Psoas muscle (tissue), 8 donors: ENCODE results near the gene KIRREL3. TPM values are rescaled to one million over a fixed set of nuclear protein-coding genes. Genes with fewer than 3 reads are reported as not detected.

ENCODE experiments used
- ATAC-seq, 4 donors: fragments of 200-7000 bp; cut with Tn5 transposase; one replicate each; pipeline ENCODE4 v1.9.1; 2020; ENCODE audit warnings: moderate library complexity in 3 of 4, mild to moderate bottlenecking in 2 of 4
- DNase-seq, 2 donors: peaks; one replicate each; pipeline ENCODE4 v3.0.0-alpha.2; 2020
- H3K27ac ChIP-seq: fragments of 200-600 bp; one replicate; pipeline ENCODE4 v1.8.0; 2022
- H3K27me3 ChIP-seq, 3 donors: fragments of 200-600 bp in 1 of 3; one replicate each; pipeline versions ENCODE4 v1.6.1 to v1.8.0; 2013 to 2022; ENCODE audit warnings: low read length in 2 of 3, mild to moderate bottlenecking in 2 of 3, moderate library complexity in 1 of 3; ENCODE audit not compliant: insufficient read depth in 3 of 3
- H3K36me3 ChIP-seq, 2 donors: fragments of 200-600 bp in 1 of 2; one replicate each; pipeline versions ENCODE4 v1.6.1 to v1.8.0; 2013 to 2022; ENCODE audit warnings: low read depth in 1 of 2, mild to moderate bottlenecking in 1 of 2, moderate library complexity in 1 of 2; ENCODE audit not compliant: insufficient read depth in 1 of 2
- H3K4me1 ChIP-seq: fragments of 200-600 bp; one replicate; pipeline ENCODE4 v1.8.0; 2022
- H3K4me3 ChIP-seq: fragments of 200-600 bp; one replicate; pipeline ENCODE4 v1.8.0; 2022; ENCODE audit warnings: mild to moderate bottlenecking
- H3K9me3 ChIP-seq: fragments of 200-600 bp; one replicate; pipeline ENCODE4 v1.8.0; 2022
- CTCF ChIP-seq: fragments of 200-600 bp; IDR thresholded peaks from one replicate; pipeline ENCODE4 v1.8.0; 2022; ENCODE audit warnings: antibody characterized with exemption
- WGBS, 3 donors: extraction: QIAGEN DNeasy Blood & Tissue Kit; methylation state at CpG; one replicate each; pipeline versions ENCODE4 v1.1.6 to v1.1.7; 2013; 5-methylcytosine and 5-hydroxymethylcytosine counted together
- intact Hi-C, 2 donors: fragments of 100-400 bp; cut with DNase I; formaldehyde crosslinking; loops; one replicate each; pipeline versions ENCODE4 v1.11.0 to v1.14.2; 2022
- polyA plus RNA-seq, 3 donors: library from polyadenylated mRNA; stranded (reverse); fragments of 200-250 nt; gene quantifications; one replicate each; pipeline ENCODE4 v1.2.3, GENCODE V29; 2013
- total RNA-seq, 4 donors: library from RNA; stranded (reverse); fragmentation: NEBNext Ultra II Directional in 2 of 4; extraction: Animal tissue kit (Norgen Biotek cat#: 25700) in 2 of 4; gene quantifications; one replicate each; pipeline versions ENCODE4 v1.2.1 to v1.2.4, GENCODE V29; 2021 to 2023
- donor health status: healthy with polysubstance abuse.
- donor health status: DM: no; HTN: no; CAD: no; lungs with moderate emphysema.
- donor health status: Bipolar disorder and iron deficiency.
- donor health status: healthy.
- donor health status: DM: yes; HTN: yes; CAD: no.
- donor health status: DM: no; HTN: no; CAD: no.
- donor health status: DM: no; HTN: no; CAD: no.
- donor health status: DM: yes; HTN: yes; CAD: no.

KIRREL3 gene
- total and polyA plus RNA-seq, 7 donors, result 0.04 TPM; not detected in 6

DNA sequence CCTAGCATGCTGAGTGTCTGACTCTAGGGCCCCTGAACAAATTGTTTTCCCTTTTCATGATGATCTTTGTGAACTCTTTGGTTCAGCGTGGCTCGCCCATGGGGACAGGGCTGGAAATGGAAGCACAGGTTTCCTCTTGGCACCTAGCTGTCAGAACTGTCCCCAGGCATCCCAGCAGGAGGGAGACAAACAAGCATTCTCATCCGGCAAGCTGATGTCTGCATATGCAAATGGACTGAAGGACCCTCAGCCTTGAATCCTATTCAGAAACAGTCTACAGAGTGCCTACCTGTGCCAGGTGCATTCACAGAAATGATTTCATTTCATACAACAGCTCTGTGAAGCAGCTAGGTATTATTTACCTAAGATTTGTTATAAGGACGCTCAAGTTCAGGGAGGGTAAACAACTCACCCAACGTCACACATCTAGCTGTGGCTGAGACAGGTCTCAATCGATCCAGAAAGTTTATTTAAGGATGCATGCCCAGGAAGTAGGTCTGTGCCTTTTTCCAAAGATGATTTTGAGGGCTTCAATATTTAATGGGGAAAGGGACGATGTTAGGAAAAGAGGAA, 176.4 kb downstream of the KIRREL3 start:
- DNase-seq (no peak), ATAC-seq (no peak)
- intact Hi-C loops, result no loop called here
- H3K36me3 ChIP-seq, result no peaks in the 10 kb centered on the region
- H3K27ac ChIP-seq, result no peak overlapping the region
- H3K4me1 ChIP-seq, result no peaks in the 10 kb centered on the region
- TF ChIP-seq CTCF, result no peak
- no peaks in the 10 kb centered on the region for H3K9me3 ChIP-seq
- H3K27me3 ChIP-seq, result peaks cover 0 to 6% (median 0%) of the 10 kb centered on the region in 3 donors
- H3K4me3 ChIP-seq, result no peak overlapping the region
- 40 to 56% (median 55%) methylated on average over 7 of the region's 7 CpGs for WGBS, 3 donors

GRCh38 chr11:126823274-126823673, 177.3 kb downstream of the KIRREL3 start:
- Histone ChIP-seq H3K36me3 (no peaks in the 10 kb centered on the region), H3K27me3 (peaks cover 0 to 6% (median 0%) of the 10 kb centered on the region in 3 donors), H3K4me3 (no peak overlapping the region), H3K4me1 (no peaks in the 10 kb centered on the region), H3K9me3 (no peaks in the 10 kb centered on the region), H3K27ac (no peak overlapping the region)
- TF ChIP-seq CTCF, result no peak
- intact Hi-C loops, result no loop called here
- DNase-seq (no peak), ATAC-seq (no peak)

DNA sequence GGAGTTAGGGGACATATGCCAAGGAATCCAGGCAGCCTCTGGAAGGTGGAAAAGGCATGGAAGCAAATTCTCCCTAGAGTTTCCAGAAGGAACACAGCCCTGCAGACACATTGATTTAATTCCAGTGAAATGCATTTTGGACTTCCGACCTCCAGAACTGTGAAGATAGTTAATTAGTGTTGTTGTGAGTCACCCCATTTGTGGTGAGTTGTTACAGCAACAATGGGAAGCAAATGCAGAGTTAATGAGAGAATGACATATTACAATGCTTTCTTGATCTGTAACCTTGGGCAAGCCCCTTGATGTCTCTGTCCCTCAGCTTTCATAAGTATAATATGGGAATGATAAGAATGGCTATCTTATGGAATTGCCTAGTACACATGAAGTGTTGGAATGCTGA, 178.7 kb downstream of the KIRREL3 start:
- intact Hi-C loops, result no loop called here
- no peaks in the 10 kb centered on the region for H3K9me3 ChIP-seq
- no peak overlapping the region for H3K4me3 ChIP-seq
- H3K27ac ChIP-seq, result no peak overlapping the region
- no peaks in the 10 kb centered on the region for H3K36me3 ChIP-seq
- no peak for ATAC-seq
- peaks cover 0 to 6% (median 3%) of the 10 kb centered on the region in 3 donors for H3K27me3 ChIP-seq
- H3K4me1 ChIP-seq, result no peaks in the 10 kb centered on the region
- no peak for TF ChIP-seq CTCF
- 82 to 86% (median 84%) methylated on average over 1 of the region's 1 CpG for WGBS, 3 donors
- no peak for DNase-seq

DNA sequence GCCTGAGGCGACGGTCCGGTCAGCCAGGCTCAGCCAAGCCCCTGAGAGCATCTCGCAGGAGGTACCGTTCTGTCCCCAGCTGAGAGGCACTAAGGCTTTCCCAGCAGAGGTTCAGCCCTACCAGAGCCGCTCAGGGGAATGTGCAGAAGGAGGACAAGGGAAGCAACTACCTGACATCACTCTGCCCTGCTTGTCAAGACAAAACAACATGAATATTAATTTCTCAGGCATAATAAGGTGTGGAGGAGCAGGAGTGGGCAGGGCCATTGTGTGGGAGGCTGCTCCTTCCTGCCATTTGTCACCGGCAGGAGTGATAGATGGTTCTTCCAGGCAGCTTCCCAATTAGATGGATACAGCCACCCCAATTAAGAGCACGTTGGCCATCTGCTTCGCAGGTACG, 181.4 kb downstream of the KIRREL3 start:
- Histone ChIP-seq H3K9me3 (no peaks in the 10 kb centered on the region), H3K27me3 (peaks cover 0 to 6% (median 3%) of the 10 kb centered on the region in 3 donors), H3K27ac (no peak overlapping the region), H3K36me3 (no peaks in the 10 kb centered on the region), H3K4me1 (no peaks in the 10 kb centered on the region), H3K4me3 (no peak overlapping the region)
- no peak for TF ChIP-seq CTCF
- DNase-seq, result no peak
- 76 to 85% (median 82%) methylated on average over 10 of the region's 10 CpGs for WGBS, 3 donors
- ATAC-seq, result no peak
- intact Hi-C loops, result no loop called here
